GM19240 (cell line): ENCODE data around the gene PLEKHM1.
"Not testable (repeated sequence)": the region's sequence is repeated elsewhere in the genome, so short reads cannot be mapped to it uniquely, and the experiment has no call there.

Experiments
- DNase-seq: peaks from one replicate; pipeline ENCODE4 v3.0.0; 2011; ENCODE audit warnings: low spot score; ENCODE audit not compliant: insufficient read length

The PLEKHM1 gene

DNA sequence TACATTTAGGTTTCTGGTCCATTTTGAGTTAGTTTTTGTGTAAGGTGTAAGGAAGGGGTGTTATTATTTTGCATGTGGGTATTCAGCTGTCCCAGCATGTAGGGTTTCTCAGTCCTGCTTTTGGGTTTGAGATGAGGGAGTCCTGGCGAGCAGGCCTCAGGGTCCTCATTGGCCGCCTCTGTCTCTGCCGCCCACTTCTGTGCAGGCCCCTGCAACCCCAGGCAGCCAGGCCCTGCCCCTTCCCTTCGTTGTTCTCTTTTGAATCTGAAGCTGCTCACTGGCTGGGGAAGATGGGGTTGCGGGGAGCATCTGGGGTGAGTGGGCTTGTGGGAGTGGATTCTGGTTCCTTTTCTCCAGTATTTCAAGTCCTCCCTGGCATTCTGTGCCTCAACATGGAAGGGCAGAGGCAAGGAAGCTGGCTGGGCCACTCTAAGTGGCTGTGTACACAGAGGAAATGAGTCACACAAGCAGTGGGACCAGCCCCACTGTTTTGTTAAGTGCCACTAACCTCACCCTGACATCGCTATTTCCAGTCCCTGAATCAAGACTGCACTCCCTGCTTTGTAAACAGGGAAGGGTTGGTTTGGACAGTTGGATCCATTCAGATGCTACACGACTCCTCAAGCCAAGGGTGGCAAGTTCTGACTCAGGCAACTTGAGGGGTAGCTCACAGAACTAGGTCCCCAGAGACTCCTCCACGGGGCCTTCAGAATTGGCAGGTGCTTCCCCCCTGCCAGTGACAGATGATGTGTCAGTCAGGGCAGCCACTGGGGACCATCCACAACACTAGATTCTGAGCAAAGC is 28.8 kb downstream of the PLEKHM1 start:
- not testable (repeated sequence) for DNase-seq

DNA sequence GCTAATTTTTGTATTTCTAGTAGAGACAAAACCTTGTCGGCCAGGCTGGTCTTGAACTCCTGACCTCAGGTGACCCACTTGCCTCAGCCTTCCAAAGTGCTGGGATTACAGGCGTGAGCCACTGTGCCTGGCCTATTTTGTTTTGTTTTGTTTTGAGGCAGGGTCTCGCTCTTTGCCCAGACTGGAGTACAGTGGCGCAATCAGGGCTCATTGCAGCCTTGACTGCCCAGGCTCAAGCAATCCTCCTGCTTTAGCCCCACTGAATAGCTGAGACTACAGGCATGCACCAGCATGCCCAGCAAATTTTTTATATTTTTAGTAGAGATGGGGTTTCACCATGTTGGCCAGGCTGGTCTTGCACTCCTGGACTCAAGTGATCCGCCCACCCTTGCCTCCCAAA is 30.1 kb downstream of the PLEKHM1 start:
- DNase-seq, result not testable (repeated sequence)

DNA sequence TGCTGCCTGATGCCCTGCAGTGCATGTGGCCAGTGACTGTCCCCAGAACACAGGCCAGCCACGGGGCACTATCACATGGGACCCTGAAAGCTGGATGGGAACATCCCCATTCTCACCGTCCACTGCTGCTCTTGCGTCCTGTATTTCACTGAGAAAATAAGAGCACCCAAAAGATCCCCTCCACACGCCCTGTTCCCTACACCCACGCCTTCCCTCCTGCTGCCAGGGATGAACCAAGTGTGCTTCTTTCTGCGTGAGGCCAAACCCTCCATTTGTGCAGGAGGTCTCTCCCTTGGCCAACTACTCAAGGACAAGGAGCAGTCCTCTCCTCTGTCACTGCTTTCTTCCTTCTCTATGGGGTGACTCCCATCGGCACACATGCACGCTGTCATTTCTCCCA is 36.2 kb downstream of the PLEKHM1 start:
- DNase-seq, result not testable (repeated sequence)

DNA sequence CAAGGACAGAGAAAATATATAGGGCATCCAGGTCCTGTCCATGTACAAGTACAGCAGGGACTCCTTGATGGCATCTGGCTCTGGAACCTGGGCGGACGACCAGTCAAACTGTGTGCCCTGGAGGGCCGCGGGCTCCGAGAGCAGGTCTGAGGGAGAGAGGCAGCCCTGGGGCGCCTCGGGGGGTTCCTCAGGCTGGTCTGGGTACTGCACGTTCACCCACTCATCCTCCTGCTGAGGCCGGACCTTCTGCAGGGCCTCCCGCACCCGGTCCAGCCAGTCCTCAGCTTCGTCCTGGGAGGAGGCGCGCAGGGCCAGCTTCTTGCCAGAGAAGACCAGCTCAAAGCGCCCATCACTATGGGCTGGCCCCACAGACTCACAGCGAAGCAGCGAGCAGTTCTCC is 36.8 kb downstream of the PLEKHM1 start:
- not testable (repeated sequence) for DNase-seq

DNA sequence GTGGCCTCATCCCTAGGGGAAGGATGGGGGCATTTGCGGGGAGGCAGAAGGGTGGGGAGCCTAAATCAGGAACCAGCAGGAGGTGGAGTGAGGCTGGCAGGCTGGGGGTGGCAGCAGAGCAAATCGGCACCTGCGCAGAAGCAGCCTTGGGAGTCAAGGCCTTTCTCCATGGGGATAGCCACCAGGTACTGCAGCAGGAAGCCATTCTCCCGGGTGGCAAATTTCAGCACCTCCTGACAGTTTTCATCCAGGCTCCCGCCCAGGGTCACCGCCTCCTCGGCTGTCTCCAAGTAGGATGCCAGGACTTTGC is 37.3 kb downstream of the PLEKHM1 start:
- not testable (repeated sequence) for DNase-seq

DNA sequence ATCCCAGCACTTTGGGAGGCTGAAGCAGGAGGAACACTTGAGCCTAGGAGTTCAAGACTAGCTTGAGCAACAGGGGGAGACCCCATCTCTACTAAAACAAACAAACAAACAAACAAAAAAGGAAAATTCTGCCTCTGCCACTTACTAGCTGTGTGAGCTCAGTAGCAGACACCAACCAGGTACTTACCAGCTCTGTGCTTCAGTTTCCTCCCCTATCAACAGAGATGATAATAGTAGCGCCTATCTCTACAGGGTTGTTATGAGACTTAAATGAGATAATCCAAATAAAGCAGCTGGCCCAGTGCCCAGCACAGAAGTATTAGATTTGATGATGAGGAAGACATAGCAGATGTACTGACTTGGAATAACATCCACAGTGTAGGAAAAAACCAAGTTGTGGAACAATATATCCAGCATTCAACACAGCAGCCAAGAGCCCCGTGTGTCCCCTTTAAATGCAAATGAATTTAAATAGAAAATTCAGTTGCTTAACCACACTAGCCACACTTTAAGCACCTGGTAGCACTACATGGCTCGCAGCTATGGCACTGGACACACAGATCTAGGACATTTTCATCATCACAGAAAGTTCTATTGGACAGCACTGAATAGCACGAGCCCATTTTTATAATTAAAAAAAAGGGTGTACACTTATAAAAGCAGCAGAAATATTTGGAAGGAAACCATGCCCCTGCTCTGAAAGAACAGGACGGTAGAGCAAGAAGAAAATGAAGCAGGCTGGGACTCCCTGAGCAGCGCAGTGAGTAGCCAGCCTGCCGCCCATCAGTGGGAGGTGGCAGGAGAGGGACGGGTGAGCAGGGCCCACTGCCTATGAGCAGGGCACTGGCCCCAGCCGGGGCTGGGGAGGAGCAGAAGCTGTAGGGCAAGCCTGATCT is 37.9 kb downstream of the PLEKHM1 start:
- not testable (repeated sequence) for DNase-seq

DNA sequence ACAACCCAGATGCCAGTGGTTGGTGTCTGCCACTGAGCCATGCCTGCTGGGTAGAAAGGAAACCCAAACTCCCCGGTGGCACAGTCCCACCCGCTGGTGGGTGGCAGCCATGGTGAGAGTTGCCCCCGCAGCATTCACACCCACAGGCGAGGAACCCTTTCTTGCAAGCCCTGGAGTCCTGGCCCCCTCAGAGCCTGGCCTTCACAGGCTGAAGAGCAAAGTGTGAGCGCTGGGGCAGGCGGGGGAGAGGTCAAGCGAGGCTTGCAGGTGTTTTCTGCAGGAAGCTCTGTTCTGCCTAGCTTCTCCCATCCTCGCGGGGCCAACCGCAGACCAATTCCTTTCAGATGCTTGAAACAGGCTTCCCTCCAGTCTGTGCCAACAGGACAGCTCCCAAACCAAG is 38.9 kb downstream of the PLEKHM1 start:
- DNase-seq, result not testable (repeated sequence)

DNA sequence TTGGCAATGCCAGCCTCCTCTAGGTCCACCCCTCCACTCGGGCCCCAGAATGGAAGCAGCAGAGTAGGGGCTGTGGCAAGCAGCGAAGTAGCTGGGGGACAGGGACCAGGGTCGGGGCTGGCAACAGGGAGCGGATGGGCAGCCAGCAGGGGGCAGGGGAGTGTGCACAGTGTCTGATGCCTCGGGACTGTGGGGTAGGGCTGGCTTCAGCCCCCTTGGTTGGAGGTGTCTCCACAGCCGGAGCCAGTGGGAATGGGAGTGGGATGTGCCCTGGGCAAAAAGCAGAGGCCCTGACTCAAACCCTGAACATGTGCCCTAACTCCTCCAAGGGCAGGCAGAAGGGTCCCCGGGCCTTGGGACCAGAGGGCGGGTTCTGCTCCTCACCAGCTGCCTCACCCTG is 39.4 kb downstream of the PLEKHM1 start:
- DNase-seq, result no peak

DNA sequence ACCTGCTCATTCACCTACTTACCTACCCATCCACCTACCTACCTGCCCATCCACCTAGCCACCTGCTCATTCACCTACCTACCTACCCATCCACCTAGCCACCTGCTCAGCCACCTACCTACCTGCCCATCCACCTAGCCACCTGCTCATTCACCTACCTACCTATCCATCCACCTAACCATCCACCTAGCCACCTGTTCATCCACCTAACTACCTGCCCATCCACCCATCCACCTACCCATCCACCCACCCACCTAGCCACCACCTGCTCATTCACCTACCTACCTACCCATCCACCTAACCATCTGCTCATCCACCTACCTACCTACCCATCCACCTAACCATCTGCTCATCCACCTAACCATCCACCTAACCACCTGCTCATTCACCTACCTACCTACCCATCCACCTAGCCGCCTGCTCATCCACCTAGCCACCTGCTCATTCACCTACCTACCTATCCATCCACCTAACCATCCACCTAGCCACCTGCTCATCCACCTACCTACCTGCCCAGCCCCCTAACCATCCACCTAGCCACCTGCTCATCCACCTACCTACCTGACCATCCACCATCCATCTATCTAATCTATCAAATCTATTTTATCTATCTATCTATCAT is 40.7 kb downstream of the PLEKHM1 start:
- DNase-seq, result not testable (repeated sequence)

DNA sequence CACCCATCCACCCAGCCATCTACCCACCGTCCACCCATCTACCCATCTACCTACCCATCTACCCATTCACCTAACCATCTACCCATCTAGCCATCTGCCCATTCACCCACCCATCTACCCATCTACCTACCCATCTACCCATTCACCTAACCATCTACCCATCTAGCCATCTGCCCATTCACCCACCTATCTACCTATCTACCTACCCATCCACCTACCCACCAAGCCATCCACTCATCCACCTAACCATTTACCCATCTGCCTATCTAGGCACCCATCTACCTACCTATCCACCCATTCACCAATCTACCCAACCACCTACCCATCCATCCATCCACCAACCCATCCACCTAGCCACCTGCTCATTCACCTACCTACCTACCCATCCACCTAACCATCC is 41.3 kb downstream of the PLEKHM1 start:
- DNase-seq, result not testable (repeated sequence)

DNA sequence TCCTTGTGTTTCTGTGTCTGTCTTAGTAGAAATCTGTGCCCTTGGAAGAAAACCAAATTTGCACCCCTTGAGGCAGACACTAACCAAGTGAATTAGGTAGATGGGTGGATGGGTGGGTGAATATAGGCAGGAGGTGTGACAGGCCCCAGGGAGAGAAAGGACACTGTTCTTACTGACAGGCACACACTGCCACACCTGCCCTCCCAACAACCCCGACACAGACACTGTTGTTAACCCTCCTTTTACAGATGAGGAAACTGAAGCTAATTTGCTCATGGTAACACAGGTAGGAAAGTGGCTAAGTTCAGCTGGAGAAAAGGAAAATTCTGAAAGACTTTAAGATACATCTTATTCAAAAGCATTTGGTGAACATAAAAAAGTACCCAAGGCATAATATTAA is 42.0 kb downstream of the PLEKHM1 start:
- not testable (repeated sequence) for DNase-seq

DNA sequence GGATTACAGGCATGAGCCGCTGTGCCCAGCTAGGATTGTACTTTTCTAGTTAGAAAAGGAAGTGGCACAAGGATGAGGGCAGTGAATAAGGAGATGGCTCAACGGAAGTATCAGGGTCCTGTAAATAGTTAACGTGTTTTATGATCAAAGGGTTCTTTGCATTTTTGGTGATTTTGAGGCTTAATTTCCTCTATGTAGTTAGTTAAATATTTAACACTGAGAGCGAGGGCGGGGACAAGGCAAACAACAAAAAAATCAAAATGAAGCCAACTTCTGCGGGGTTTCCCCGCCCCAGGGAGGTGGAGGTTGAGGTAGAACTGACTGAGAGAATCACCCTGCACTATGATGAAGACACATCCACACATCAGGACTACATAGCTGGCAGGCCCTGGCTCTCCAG is 42.5 kb downstream of the PLEKHM1 start:
- DNase-seq, result not testable (repeated sequence)

DNA sequence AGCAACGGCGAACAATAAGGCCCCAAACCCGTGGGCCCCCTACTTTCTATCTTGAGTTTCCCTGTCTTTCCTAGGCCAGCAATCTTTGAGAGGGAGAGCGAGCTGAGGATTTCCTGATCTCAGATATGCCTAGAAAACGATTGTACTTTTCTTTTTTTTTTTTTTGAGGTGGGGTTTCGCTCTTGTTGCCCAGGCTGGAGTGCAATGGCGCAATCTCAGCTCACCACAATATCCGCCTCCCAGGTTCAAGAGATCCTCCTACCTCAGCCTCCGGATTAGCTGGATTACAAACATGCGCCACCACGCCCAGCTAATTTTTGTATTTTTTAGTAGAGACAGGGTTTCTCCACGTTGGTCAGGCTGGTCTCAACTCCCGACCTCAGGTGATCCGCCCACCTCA is 42.9 kb downstream of the PLEKHM1 start:
- not testable (repeated sequence) for DNase-seq

DNA sequence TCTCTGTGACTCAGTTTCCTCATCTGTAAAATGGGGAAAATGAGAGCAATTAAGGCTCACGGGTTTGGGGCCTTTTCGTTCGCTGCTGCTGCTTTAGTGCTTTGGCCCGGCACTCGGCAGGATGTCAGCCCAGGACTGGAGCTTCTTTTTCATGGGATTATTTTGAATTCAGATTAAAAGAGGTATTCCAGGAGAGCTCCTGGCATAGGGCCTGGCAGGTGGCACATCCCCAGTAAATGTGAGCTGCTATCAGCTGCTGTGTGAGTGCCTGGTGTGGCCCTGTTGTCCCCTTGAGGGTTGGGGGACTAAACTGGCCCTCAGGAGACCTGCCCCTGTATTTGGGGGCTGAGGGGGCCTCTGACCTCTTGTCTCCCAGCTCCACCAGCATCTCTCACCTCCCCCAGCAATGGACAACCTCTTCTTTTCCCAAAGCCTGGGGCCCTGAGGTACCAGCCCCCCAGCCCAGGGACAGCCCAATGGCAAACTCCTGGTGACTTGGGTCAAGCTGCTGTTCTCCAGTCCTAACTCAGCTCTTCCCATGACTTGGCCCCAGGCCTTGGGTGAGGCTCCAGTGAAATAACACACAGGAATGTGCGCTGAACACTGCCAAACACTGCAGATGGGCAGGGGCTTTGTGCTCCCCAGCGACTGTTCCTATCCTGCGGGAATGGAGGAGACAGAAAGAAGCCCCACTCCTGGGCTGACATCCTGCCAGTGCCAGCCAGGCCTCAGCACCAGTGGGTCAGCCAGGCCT is 43.5 kb downstream of the PLEKHM1 start:
- not testable (repeated sequence) for DNase-seq

DNA sequence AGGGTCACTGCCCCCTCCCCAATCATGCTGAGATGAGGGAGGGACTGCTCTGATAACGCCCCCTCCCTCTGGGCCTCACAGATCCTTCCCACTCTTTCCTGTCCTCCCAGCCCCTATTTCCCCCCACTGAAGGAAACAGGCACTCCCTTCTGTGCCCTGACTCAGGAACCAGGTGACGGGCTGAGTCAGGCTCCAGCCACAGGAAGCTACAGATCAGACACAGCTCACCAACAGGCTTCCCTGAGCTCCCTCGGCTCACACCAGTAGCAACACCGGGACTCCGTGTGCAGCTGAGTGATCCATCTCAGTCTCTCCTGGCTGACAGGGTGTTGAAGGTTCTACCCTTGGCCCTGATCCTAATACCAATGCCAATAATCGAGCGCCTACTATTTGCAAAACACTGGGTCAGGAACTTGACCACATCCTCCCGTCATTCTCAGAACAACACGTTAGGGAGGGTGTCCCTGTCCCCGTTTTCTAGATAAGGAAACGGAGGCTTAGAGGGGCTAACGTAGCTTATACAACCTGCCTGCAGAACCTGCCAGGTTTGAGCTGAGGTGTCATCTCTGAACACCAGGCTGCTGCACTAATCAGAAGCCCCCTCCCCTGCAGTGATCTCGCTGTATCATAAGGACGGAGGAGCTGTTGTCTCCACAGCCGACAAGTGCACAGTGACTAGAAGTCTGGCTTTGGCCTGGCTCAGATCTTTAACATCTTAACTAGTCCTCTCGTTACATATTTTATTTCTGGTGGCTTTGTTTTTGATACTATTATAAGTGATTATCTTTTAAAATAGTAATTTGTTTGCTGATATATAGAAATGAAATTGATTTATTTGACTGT is 44.4 kb downstream of the PLEKHM1 start:
- not testable (repeated sequence) for DNase-seq

DNA sequence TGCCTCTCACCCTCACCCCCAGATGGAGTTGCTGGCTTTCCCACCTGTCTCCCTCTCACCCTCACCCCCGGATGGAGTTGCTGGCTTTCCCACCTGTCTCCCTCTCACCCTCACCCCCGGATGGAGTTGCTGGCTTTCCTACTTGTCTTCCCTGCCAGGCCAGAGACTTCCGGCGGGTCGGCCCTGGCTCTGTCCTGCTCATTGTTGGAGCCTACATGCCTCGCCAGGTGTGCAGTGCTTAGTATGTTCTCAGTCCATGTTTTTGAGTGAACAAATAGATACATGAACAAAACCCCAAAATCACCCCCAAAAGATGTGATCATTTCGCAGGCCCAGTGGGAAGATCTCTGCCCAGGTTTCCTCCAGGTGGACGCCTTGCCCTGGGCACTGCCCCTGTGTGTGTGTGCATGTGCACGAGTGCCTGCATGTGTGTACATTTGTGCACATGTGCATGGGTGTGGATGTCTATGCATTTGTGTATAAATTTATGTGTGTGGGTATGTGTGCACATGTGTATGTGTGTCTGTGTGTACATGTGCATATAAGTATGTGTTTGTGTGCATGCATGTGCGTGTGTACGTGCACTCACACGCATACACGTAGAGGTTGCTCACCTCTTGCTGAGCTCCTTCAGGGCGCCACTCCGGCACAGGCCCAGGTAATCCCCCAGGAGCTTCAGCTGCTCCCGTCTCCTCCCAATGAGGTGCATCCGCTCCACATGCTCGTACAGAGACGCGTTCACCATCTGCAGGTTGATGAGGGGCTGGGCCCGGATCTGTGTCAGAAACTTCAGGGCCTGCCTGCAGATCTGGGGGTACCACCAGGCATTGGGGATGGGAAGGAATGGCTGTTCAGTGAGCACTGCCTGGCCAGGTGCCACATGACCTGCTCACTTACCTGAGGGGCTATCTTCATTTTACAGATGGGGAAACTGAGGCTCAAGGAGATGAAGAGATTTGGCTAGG is 45.4 kb downstream of the PLEKHM1 start:
- not testable (repeated sequence) for DNase-seq

DNA sequence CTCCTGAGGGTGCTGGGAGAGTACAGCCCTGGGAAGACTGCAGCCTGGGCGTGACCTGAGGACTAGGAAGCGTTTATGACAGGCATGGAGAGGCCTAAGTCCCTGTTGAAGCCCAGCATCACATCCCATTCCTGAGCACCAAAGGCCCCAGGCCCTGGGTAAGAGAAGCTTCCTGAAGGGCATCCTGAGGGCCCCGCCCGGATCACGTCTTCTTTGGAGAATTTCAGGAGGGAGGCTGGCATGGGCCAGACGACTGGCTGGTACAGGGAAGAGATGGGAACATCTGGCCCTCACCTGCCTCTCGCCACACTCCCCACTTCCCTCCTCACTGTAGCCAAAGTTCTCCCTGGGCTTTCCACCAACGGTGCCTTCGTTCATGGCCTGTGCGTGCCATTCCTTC is 46.2 kb downstream of the PLEKHM1 start:
- not testable (repeated sequence) for DNase-seq

DNA sequence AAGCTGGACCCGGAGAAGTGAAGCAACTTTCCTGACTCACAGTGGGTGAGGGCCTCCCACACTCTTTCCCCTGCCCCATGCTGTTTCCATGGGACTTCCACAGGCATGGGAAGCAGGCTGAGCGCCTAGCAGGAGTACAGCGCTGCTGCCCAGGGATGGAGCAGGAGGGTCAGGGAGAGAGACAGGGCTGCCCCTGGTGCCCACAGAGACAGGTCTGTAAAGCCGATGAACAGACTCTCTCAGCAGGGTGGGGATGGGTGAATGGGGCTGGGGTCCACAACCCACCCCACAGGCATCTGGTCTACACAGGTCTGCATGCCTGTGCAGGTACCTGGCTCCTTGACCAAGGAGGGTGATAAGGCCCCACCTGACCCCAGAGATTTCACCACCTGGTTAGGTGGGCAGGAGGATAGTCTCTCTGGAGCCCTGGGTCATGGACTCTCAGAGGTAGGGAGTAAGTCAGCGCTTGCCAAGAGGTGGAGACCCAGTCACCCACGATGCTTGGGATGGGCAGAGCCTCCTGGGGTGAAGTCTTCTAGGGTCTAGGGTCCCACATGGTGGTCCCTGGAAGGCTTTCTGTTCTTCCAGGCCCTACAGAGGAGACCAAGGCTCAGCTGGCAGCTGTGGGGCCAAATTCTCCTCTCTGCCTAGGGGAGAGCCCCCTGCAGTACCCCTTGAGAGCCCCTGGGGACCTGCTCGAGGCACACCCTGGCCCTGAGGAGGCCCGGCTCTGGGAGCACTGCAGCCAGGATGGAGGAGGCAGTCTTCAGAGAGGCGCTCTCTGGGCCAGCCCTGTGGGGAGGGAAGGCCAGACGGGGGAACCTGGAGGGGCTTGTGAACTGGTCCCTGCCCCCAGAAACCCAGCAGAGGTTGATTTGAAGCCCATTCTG is 46.9 kb downstream of the PLEKHM1 start:
- DNase-seq, result not testable (repeated sequence)
